ENCODE measurements around the gene MSANTD1. TPM values are rescaled to one million over a fixed set of nuclear protein-coding genes. Genes with fewer than 3 reads are reported as not detected.

Gene MSANTD1
- total and polyA plus RNA-seq, 8 donors: 0.54 to 2.9 (median 1.0) TPM

GRCh38 chr4:3220476-3221183 is 28.3 kb upstream of the MSANTD1 start:
- no peak for FAIRE-seq
- Histone ChIP-seq H3K4me3 (no peak overlapping the region), H3K27me3 (no peaks in the 10 kb centered on the region), H3K4me1 (no peaks in the 10 kb centered on the region), H3K36me3 (peaks cover 6 to 94% (median 38%) of the 10 kb centered on the region in 3 donors), H3K27ac (no peak overlapping the region), H3K9me3 (no peaks in the 10 kb centered on the region)
- 83% methylated on average over 8 of the region's 8 CpGs for WGBS, 2 donors
- TF ChIP-seq CTCF (IDR thresholded peaks at IDR 0.05): no peak
- intact Hi-C loops (cut with DNase I): no loop called here
- no peak for ATAC-seq
- DNase-seq: peak in 1 of 6 donors; percentile 16

- Histone ChIP-seq H3K27me3 (no peaks in the 10 kb centered on the region), H3K9me3 (no peaks in the 10 kb centered on the region), H3K4me1 (no peaks in the 10 kb centered on the region), H3K4me3 (no peak overlapping the region), H3K27ac (no peak overlapping the region), H3K36me3 (peaks cover 6 to 94% (median 36%) of the 10 kb centered on the region in 3 donors)
- 87 to 88% methylated on average over 8 of the region's 8 CpGs for WGBS, 2 donors
- no peak for TF ChIP-seq CTCF (IDR thresholded peaks at IDR 0.05)
- ATAC-seq (no peak), FAIRE-seq (no peak), DNase-seq (peak in 1 of 6 donors; percentile 24)
- intact Hi-C loops (cut with DNase I): no loop called here
Observed at GRCh38 chr4:3221184-3221494, 27.8 kb upstream of the MSANTD1 start.

- FAIRE-seq (no peak), ATAC-seq (no peak), DNase-seq (peak in 1 of 6 donors; percentile 50)
- intact Hi-C loops (cut with DNase I): no loop called here
- no peaks in the 10 kb centered on the region for H3K9me3 ChIP-seq
- H3K36me3 ChIP-seq: peaks cover 6 to 88% (median 32%) of the 10 kb centered on the region in 3 donors
- H3K27me3 ChIP-seq: no peaks in the 10 kb centered on the region
- H3K4me3 ChIP-seq: no peak overlapping the region
- TF ChIP-seq CTCF (IDR thresholded peaks at IDR 0.05): no peak
- WGBS, 2 donors: 81 to 82% methylated on average over 12 of the region's 12 CpGs
- H3K4me1 ChIP-seq: no peaks in the 10 kb centered on the region
- no peak overlapping the region for H3K27ac ChIP-seq
Observed at GRCh38 chr4:3221996-3222395, 27.0 kb upstream of the MSANTD1 start.

GRCh38 chr4:3223346-3223745 is 25.6 kb upstream of the MSANTD1 start:
- peak in 1 of 6 donors; percentile 47 for DNase-seq
- Histone ChIP-seq H3K27ac (no peak overlapping the region), H3K27me3 (no peaks in the 10 kb centered on the region), H3K9me3 (no peaks in the 10 kb centered on the region), H3K4me1 (no peaks in the 10 kb centered on the region), H3K36me3 (peaks cover 6 to 80% (median 20%) of the 10 kb centered on the region in 3 donors), H3K4me3 (no peak overlapping the region)
- intact Hi-C loops (cut with DNase I): no loop called here
- FAIRE-seq: no peak
- ATAC-seq: no peak
- WGBS, 2 donors: 86 to 93% methylated on average over 11 of the region's 11 CpGs
- no peak for TF ChIP-seq CTCF (IDR thresholded peaks at IDR 0.05)

- DNase-seq (peak in 1 of 6 donors; percentile 21), FAIRE-seq (no peak), ATAC-seq (no peak)
- H3K4me1 ChIP-seq: no peaks in the 10 kb centered on the region
- H3K36me3 ChIP-seq: peaks cover 6 to 78% (median 23%) of the 10 kb centered on the region in 3 donors
- H3K27ac ChIP-seq: no peak overlapping the region
- H3K9me3 ChIP-seq: no peaks in the 10 kb centered on the region
- no peaks in the 10 kb centered on the region for H3K27me3 ChIP-seq
- intact Hi-C loops (cut with DNase I): no loop called here
- no peak overlapping the region for H3K4me3 ChIP-seq
- 92% methylated on average over 13 of the region's 13 CpGs for WGBS, 2 donors
- no peak for TF ChIP-seq CTCF (IDR thresholded peaks at IDR 0.05)
Observed at GRCh38 chr4:3223956-3224748, 24.8 kb upstream of the MSANTD1 start.

Data from pancreas (tissue), 10 donors.